ENCODE results near the gene PAXX.
"Not testable (repeated sequence)": the region's sequence is repeated elsewhere in the genome, so short reads cannot be mapped to it uniquely, and the experiment has no call there.

The PAXX gene

DNA sequence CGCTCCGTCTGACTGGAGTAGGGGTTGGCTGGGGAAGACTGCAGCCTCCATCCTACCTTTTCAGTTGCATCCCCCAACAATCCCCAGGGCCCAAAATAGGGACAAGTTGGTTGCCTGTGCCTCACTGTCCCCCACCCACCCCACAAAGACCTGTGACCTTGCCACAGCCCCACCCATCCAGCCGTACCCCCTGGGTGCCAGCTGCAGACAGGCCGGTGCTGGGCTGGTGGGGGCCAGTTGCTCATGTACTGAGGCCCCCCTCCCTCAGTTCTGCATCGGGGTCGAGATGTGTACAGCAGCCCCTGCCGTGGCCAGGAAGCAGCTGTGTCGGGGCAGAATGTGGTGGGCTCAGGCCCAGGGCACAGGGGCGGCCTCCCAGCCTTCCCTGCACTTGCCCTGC lies 9.1 kb upstream of the PAXX start:
- DNase-seq: no peak

DNA sequence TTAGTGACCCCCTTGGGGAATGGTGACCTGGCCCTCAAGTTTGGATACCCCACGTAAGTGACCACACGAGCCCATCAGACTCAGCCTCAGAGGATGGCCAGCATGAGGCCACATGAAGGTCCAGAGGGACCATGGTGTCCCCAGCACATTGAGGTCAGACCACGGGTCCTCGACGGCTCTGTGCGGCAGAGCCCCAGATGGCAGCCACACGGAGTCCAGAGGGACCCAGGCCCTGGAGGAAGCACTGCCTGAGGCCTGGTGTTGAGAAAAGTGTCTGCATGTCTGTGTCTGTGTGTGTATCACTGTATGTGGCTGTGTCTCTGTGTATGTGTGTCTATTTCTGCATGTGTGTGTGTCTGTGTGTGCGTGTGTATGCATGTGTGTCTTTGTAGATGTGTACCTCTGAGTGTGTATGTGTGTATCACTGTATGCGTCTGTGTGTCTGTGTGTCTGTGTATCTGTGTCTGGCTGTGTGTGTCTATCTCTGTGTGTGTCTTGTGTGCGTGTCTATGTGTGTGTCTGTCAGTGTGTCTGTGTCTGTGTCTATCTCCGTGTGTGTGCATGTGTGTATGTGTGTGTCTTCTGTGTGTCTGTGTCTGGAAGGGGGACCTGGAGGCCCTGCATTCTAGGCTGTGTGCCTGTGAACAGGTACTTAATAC lies 8.4 kb upstream of the PAXX start:
- DNase-seq: no peak

DNA sequence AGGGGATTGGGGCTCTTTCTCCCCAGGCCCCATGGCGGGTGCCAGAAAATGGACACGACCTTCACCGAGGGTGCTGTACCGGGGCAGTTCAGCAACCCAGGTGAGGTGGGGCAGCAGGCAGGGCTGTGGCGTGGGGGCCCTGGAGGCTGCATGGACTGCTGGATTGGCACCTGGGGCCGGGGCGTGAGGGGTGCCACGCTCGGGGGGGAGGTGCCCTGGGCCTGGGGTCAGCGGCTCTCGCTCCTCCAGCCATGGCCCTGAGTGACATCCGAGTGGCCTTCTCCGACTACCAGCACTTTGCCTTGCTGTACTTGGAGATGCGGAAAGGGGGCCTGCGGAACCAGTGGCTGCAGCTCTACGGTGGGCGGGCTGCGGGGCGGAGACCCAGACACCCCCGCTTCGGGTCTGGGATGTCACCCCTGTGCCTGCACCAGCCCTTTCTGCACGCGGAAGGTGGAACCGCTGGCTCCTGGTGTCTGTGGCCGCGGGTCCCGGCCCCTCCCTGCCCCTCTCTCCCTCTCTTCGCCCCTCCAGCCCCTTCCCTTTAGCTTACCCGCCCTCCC lies 7.7 kb upstream of the PAXX start:
- DNase-seq: no peak

DNA sequence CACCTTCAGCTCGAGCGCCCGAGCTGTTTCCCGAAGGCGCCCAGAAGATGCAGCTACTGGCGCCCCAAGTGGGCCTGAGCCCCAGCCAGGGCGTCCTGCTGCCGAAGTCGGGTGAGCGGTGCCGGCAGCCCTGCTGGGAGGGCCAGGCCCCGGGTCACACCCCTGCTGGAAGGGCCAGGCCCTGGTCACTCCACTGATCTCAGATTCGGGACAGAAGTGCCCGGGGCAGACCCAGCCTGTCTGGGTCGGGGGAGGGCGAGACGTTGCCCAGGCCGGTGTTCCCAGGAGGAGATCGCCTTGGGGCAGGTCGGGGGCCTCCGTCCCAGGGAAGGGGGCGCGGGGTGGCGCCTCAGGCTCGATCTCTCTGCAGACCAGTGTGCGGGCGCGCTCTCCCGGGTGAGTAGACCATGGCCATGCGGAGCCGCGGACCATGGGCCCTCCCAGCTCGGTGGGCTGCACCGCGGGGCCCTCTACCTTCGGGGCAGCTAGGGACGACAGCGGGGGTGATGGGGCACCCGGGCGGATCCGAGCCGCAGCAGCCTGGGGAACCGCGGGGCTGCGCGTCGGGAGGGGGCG lies 7.1 kb upstream of the PAXX start:
- no peak for DNase-seq

DNA sequence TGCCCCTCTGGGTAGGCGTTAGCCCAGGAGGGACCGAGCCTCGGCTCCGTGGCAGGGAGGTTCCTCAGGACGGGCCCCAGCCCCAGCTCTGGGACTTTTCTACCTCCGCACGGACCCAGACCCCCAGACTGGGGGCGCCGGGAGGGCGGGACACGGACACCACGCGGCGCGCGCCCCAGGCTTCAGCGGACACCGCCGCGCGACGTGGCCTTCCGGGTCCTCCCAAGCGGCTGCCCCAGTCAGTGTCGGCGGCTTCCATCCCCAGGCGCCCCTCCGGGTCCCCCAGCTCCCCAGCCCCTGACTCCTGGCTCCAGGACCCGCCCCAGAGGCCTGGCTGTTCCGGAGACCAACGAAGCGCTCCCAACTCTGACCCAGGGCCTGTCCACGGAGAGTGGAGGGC lies 6.4 kb upstream of the PAXX start:
- DNase-seq: no peak

DNA sequence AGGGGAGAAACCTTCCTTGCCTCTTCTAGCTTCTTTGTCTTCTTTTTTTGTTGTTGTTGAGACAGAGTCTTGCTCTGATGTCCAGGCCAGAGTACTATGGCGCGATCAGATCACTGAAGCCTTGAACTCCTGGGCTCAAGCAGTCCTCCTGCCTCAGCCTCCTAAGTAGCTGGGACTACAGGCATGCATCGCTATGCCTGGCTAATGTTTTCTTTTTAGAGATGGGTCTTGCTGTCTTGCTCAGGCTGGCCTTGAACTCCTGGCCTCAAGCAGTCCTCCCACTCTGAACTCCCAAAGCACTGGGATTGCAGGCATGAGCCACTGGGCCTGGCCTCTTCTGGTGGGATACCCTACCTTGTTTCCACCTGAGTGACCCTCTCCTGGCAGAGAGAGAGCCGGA lies 3.4 kb upstream of the PAXX start:
- DNase-seq: no peak

DNA sequence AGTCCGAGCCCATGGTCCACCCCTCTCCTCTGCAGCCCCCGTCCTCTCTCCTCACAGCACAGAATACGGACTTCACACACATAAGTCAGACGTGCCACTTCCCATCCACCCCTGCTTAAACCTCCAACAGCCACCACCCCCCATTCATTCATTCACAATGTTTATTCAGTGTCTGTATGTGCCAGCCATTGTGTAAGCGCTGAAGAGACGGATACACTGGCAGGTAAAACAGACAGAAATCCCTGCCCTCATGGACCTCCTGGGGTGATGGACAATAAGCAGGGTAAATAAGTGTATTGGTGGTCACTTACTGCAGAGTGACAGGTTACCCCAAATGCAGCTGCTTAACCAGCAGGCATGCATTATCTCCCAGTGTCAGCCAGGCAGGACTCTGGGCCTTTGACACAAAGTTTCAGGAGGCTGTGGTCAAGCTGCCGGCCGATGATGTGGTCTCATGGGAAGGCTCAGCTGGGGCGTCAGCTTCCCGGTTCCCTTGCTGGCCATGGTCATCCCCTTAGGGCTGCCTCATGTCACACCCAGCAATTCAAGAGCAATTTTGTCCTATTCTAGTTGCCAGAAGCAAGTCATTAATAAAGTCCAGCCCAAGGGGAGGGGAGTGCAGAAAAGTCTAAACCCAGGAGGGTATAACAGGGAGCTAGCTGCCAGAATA lies 1.8 kb upstream of the PAXX start:
- DNase-seq: no peak

DNA sequence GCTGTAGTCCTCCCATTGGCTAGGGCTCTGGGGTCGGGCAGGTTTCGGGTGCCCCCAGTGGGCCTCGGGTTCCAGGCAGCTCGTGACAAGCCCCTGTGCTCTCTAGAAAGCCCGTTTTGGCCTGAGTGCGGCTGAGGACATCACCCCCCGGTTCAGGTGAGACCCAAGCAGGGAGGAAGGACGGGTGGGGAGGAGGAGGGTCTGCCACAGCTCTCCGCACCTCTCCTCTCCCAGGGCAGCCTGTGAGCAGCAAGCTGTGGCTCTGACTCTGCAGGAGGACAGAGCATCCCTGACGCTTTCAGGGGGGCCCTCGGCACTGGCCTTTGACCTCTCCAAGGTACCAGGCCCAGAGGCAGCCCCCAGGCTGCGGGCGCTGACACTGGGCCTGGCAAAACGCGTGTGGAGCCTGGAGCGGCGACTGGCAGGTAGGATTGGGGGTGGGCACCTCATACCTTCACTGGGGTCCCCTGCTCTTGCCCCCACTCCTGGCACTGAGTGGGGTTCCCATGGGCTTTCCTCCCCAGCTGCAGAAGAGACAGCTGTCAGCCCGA lies 672 bp downstream of the PAXX start:
- DNase-seq: no peak

DNA sequence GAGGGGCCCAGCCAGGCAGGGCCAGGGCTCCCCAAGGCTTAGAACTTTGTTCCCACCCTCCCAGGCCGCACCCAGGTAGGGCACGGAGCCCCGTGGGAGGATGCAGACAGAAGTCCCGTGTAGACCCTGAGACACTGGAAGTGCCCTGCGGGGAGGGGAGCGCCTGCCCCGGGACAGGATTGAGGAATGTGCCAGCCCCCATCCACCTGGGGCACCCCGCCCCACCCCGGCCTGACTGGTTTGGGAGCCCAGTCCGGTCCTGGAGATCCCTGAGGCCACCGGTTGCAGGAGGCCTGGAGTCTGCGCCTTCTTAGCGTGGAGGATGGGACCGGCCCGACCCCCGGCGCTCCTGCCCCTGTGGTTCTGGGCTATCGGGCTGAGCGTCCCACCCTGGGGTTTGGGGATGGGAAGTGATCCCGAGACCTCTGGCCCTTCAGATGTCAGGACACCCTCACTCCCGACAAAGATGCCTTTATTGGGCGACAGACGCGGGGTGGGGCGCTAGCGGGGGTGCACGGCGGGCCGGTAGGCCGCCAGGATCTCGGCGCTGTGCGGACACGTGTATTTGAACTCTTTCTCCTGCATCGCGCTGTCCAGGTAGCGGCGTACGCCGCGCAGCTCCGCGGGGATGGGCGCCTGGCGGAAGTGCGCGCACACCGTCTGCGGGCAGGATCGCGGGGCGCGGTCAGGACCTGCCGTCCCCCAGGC lies 2.1 kb downstream of the PAXX start:
- DNase-seq: no peak

DNA sequence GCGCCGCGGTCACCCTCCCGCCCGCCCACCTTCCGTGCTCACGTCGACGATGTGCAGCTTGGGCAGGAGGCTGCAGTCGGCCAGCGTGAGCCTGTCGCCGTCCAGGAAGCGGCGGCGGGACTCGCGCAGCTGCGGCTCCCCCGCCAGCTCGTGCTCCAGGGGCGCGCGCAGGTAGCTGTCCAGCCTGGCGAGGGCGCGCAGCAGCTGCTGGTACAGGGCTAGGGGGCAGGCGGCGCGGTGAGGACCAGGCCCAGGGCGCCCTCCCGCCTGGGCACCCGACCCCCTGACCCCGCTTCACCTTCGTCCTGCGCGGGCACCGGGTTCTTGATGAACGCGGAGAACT lies 2.6 kb downstream of the PAXX start:
- DNase-seq: no peak

DNA sequence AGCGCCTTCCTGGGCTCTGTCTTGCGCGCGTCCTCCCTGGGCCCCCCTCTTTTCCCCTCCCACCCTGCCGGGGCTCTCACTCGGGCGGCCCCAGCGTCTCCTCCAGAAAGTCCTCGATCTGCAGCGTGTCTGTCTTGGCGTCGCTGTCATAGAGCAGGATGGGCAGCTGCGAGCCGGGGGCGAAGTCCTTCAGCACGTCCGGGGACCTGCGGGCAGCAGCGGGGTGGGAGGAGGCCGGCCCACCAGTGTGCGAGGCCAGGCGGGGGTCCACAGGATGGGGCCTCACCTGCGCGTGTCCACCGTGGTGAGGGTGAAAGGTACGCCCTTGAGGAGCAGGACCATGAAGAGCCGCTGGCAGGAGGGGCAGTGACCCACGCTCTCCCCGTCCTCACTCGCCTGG lies 3.1 kb downstream of the PAXX start:
- no peak for DNase-seq

DNA sequence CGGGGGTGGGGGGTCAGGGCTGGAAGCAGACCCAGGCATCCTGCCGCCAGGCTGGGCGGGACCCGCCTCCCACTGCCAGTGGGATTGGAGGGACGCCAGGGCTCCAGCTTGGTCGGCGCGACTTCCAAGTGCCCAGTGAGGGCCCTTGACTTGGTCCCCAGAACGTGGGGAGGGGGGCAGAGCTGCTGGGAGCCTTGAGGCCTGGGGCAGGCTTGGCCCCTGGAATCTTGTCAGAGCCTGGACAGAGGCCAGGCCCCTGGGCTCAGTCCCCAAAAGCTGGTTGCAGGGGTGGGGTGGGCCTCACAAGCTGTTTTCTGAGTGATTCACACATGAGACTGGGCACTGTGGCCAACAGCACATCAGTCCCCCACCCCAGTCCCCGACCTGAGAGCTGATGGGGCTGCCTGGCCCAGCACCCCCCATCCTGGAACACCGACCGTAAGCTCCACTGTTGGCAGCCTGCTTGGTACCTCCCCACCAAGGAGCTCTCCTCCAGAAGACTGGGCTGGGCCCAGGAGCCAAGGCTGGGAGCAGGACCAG lies 3.6 kb downstream of the PAXX start:
- DNase-seq: no peak

DNA sequence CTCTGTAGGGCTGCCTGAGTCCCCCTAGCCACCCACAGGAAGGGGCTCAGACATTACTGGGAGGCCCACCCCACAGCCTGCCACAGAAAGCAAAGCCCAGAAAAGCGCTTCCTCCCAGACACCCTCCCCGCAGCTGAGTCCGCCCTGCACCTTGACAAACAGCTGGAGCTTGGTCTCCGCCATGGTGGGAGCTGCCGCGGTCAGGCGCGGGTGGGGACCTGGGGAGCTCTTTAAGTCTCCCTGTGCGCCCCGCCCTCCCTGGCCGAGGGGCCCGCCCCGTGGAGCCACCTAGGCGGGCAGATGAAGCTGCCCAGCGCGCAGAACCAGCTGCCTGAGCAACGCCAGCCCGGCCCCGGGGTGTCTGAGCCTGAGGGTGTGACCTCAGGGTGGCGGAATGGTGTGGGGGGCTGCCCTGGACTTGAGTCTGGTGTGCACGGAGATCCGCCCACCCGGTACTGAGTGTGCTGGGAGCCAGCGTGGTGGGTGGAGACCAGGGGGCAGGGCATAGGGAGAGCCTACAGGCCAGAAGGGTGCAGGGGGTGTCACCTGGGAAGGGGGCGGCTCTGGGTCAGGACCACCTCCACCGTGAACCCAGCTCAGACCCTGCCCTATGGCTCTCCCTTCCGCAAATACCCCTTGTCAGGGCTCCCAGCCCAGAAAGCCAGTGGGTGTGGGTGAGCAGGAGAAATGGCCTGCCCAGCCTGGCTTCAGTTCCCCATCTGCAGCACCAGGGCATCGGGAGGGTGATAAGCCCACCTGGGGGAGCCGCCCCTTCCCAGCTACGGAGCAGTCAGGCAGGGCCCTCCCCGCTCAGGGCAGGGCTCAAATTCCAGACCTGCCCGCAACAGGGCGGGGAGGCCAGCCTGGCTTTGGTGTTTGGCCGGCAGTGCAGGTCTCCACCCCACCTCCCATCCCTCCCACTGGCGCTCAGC lies 4.4 kb downstream of the PAXX start, which contains the start of gene CLIC3:
TSS of gene CLIC3 (minus strand) at position 208 of the 932 bp plus-strand sequence. CDS start at position 183, 25 bp downstream.
- peak; percentile 23 to 29 for DNase-seq

DNA sequence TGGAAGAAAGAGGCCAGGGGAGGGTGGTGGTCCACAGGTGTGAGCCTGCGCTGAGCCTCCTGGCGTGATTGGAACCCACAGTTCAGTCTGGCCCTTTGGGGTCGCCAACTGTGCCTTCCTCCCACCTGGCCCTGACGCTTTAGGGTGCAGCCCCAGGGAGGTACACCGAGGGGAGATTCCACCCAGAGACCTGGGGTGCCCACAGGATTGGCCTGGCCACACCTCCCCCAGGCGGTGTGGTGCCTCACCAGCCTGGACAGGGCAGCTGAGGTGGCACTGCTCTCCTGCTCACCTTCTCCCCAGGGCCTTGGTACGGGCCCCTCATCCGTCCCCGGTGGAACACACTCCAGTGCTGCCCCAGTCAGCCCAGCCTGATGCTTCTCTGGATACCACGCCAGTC lies 5.1 kb downstream of the PAXX start:
- DNase-seq: no peak

DNA sequence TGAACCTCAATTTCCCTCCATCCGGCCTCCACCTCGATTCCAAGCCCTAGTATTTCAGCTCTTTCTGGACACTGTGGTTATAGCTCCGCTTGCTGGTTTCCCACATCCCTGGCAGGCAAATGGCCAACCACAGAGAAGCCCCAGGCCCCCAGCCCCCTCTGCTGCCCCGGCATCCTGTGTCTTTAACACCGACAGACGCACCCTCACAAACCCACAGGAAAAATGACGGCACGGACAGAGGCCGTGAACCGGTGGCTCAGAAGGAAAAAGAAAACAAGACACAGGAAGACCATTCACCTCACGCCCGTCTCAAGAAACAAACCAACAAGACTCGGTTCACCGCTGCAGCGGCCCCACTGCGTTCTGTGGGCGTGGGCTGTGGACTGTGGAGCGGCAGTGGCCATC lies 5.6 kb downstream of the PAXX start:
- DNase-seq: no peak

DNA sequence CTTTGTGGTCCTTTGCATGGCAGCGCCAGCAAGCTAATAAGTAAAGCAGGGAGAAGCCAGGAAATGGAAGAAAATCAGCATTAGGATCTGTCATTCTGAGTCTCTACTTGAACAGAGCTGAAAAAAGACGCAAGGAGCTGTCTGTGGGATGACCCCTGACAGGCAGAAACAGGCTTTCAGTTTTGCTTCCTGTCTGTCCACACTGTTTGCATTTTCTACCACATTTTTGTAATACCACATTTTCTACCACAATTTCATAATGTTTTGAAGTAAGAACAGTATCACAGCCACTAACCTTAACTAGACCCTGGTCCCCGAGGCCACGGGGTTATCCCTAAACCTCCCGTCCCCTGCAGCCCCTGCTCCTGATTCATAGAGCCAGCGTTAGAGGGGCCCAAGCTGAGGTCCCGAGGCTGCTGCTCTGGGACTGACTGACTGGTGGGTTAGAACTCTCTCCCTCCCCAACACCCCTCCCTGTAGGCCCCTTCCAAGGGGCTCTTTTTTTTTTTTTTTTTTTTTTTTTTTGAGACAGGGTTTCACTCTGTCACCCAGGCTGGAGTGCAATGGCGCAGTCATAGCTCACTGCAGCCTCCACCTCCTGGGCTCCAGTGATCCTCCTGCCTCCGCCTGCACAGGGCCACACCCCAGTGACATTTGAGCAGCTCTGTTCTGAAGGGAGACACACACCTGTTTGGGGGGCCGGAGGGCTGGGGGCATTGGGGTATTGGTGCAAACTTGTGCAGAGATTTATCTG lies 8.1 kb downstream of the PAXX start:
- no peak for DNase-seq

DNA sequence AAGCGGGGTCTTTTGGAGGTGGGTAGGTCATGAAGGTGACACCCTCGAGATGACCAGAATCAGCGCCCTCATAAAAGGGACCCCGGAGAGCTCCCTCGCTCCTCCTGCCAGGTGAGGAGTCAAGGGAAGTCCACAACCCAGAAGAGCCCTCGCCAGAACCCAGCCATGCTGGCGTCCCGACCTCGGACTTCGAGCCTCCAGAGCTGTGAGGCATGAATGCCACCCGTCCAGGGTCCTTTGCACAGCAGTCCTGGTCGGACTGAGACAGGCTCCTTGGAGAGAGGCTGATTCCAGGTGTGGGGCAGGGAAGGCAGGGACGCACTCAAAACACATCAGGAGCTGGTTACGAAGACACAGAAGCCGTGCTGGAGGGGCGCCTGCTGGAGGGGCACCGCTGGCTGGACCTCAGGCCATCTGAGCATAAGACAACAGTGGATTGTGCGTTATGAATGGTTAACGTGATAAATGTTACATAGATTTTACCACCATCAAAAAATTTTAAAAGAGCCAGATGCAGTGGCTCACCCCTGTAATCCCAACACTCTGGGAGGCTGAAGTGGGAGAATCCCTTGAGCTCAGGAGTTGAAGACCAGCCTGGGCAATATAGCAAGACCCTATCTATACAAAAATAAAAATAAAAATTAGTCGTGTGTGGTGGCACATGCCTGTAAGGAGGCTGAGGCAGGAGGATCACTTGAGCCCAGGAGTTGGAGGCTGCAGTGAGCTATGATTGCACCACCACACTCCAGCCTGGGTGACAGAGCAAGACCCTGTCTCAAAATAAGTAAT lies 9.8 kb downstream of the PAXX start:
- no peak for DNase-seq

DNA sequence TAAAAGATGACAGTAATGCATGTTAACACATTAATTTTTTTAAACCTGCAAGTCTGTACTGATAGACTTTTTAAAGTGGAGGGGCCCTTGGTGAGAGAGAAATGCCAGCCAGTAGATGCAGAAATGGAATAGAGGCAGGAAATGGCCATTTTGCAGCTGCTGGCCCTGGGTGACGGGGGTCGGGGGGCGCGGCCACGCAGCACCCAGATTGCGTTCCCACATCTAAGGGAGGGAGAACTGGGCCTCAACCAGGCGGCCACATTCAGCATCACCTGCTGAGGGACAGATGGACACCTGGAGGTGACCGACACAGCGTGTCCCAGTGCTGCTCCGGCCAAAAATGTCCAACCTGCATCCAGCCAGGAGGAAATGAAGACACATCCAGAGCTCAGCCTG lies 10.4 kb downstream of the PAXX start:
- DNase-seq: no peak

DNA sequence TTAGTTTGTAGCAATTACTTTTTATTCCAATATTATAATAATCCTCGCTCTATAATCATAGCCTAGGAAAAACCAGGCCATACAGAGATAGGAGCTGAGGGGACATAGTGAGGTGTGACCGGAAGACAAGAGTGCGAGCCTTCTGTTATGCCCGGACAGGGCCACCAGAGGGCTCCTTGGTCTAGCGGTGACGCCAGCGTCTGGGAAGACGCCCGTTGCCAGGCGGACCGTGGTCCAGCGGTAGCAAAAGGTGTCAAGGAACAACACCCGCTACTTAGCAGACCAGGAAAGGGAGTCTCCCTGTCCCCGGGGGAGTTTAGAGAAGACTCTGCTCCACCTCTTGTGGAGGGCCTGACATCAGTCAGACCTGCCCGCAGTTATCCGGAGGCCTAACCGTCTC lies 12.1 kb downstream of the PAXX start:
- not testable (repeated sequence) for DNase-seq
